DOHH2 (cell line): ENCODE data around the gene MCU.

Source experiments
- H3F3A ChIP-seq: fragments of 200-600 bp; sonication (generic), shearing (Covaris generic); 2 replicates; pipeline ENCODE4 v1.6.0; 2016; ENCODE audit warnings: antibody characterized with exemption, mild to moderate bottlenecking; ENCODE audit not compliant: control insufficient read depth, insufficient read depth
- H3K27ac ChIP-seq: fragments of 200-600 bp; sonication (generic); 2 replicates; pipeline ENCODE4 v1.5.1; 2014; ENCODE audit warnings: low read depth, mild to moderate bottlenecking, low read length, moderate library complexity
- H3K27me3 ChIP-seq: fragments of 200-600 bp; sonication (generic); 2 replicates; pipeline ENCODE4 v1.6.1; 2014; ENCODE audit warnings: mild to moderate bottlenecking, low read length, mixed read lengths; ENCODE audit not compliant: control insufficient read depth
- H3K36me3 ChIP-seq: fragments of 200-600 bp; sonication (generic); 2 replicates; pipeline ENCODE4 v1.6.1; 2014; ENCODE audit warnings: mild to moderate bottlenecking, low read length, moderate library complexity, mixed read lengths; ENCODE audit not compliant: control insufficient read depth
- H3K4me1 ChIP-seq: fragments of 200-600 bp; sonication (generic); 2 replicates; pipeline ENCODE4 v1.6.1; 2014; ENCODE audit warnings: mild to moderate bottlenecking, low read length, mixed read lengths; ENCODE audit not compliant: control insufficient read depth
- H3K4me2 ChIP-seq: fragments of 200-600 bp; sonication (generic); 2 replicates; pipeline ENCODE4 v1.6.0; 2014; ENCODE audit warnings: mild to moderate bottlenecking, low read length, moderate library complexity
- H3K4me3 ChIP-seq: fragments of 200-600 bp; sonication (generic); 2 replicates; pipeline ENCODE4 v1.5.1; 2014; ENCODE audit warnings: mild to moderate bottlenecking, low read length, mixed read lengths
- H3K79me2 ChIP-seq: fragments of 200-600 bp; sonication (generic); 2 replicates; pipeline ENCODE4 v1.6.1; 2014; ENCODE audit warnings: mild to moderate bottlenecking, low read length, mixed read lengths; ENCODE audit not compliant: control insufficient read depth
- H3K9me2 ChIP-seq: fragments of 200-600 bp; sonication (generic); replicated peaks from 2 replicates; pipeline ENCODE4 v1.6.1; 2014; ENCODE audit warnings: mild to moderate bottlenecking, low read length, mixed read lengths; ENCODE audit not compliant: control insufficient read depth
- H3K9me3 ChIP-seq: fragments of 200-600 bp; sonication (generic); 2 replicates; pipeline ENCODE4 v1.6.1; 2014; ENCODE audit warnings: antibody characterized with exemption, low read length, mixed read lengths; ENCODE audit not compliant: control insufficient read depth, insufficient read depth
- H4K20me1 ChIP-seq: fragments of 200-600 bp; sonication (generic); 2 replicates; pipeline ENCODE4 v1.6.0; 2014; ENCODE audit warnings: low read depth, mild to moderate bottlenecking, antibody characterized with exemption, low read length, moderate library complexity; ENCODE audit not compliant: control insufficient read depth, insufficient read depth
- CTCF ChIP-seq: fragments of 200-600 bp; sonication (generic); IDR thresholded peaks from one replicate; pipeline ENCODE4 v1.5.1; 2014; ENCODE audit warnings: antibody characterized with exemption, mild to moderate bottlenecking, low read depth, low read length; ENCODE audit not compliant: poor library complexity, severe bottlenecking
- EZH2phosphoT487 ChIP-seq: fragments of 200-600 bp; sonication (generic); IDR thresholded peaks from 2 replicates; pipeline ENCODE4 v1.6.1; 2017; ENCODE audit warnings: borderline replicate concordance, mild to moderate bottlenecking, antibody characterized with exemption, low read length, moderate library complexity, mixed read lengths

MCU gene

GRCh38 chr10:72814099-72814790 is 122.3 kb downstream of the MCU start:
- Histone ChIP-seq H3K27me3 (no peaks in the 10 kb centered on the region), H3K4me3 (no peak overlapping the region), H3K4me2 (no peak overlapping the region), H3K4me1 (no peaks in the 10 kb centered on the region), H3K36me3 (no peaks in the 10 kb centered on the region), H4K20me1 (no peaks in the 10 kb centered on the region), H3K9me2 (no peaks in the 10 kb centered on the region), H3K9me3 (no peaks in the 10 kb centered on the region), H3F3A (no peaks in the 10 kb centered on the region), H3K79me2 (no peaks in the 10 kb centered on the region), H3K27ac (no peak overlapping the region)
- TF ChIP-seq EZH2phosphoT487 (no peak), CTCF (no peak)

- Histone ChIP-seq H3K27ac (no peak overlapping the region), H3K9me3 (no peaks in the 10 kb centered on the region), H4K20me1 (no peaks in the 10 kb centered on the region), H3K9me2 (no peaks in the 10 kb centered on the region), H3K27me3 (no peaks in the 10 kb centered on the region), H3K4me2 (no peak overlapping the region), H3K4me3 (no peak overlapping the region), H3F3A (no peaks in the 10 kb centered on the region), H3K79me2 (no peaks in the 10 kb centered on the region), H3K36me3 (no peaks in the 10 kb centered on the region), H3K4me1 (no peaks in the 10 kb centered on the region)
- TF ChIP-seq EZH2phosphoT487 (no peak), CTCF (no peak)
Measured at GRCh38 chr10:72816565-72816964, 124.6 kb downstream of the MCU start.

GRCh38 chr10:72818076-72818475 is 126.1 kb downstream of the MCU start:
- TF ChIP-seq CTCF = no peak
- TF ChIP-seq EZH2phosphoT487 = no peak
- Histone ChIP-seq H4K20me1 (no peaks in the 10 kb centered on the region), H3K36me3 (no peaks in the 10 kb centered on the region), H3K79me2 (no peaks in the 10 kb centered on the region), H3F3A (no peaks in the 10 kb centered on the region), H3K9me2 (no peaks in the 10 kb centered on the region), H3K4me3 (no peak overlapping the region), H3K27ac (no peak overlapping the region), H3K9me3 (no peaks in the 10 kb centered on the region), H3K4me1 (peaks cover 4% of the 10 kb centered on the region), H3K4me2 (no peak overlapping the region), H3K27me3 (no peaks in the 10 kb centered on the region)
